Non-pigmented ciliary epithelial cell (primary cell): ENCODE measurements around the gene TRRAP.
"Not testable (repeated sequence)": the region's sequence is repeated elsewhere in the genome, so short reads cannot be mapped to it uniquely, and the experiment has no call there.

Experiments
- DNase-seq: peaks from one replicate; pipeline ENCODE4 v3.0.0-alpha.2; 2010; ENCODE audit warnings: low read depth

TRRAP gene

DNA sequence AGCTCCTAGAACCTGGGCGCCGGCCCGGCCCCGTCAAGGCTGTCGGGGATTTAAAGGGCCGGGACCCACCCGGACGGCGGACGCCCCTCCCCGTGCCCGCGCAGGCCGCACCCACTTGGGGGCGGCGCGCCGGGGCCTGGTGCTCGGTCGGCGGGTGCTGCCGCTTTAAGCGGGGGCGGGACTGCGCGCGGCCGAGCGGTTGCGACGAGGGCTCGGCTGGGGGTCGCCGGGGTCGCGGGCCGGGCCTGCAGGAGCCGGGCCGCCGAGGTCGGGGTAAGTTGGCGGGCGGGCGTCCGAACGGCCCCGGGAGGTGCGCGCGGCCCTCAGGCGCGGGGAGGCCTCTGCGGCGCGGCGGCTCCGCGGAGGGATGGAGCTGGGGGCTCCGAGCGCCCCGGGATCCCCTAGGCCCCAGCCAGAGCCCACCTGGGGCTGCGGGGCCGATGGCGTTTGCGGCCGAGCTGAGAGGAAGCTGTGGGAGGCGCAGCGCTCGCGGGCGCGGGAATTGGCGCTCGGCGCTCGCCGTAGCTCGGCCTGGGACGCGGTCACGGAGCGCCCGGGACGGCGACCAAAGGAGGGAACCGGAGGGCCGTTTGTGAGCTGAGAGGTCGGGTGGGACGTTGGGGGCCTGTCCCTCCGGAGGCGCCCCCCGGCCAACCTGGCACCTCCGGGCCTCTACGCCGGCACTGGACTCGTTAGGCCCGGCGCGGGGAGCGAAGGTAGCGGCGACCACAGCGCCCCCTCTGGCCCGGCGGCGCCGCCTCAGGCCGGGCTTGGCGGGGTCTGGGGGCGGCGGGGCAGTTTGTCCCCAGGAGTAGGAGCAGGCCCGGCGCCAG is at the start of gene TRRAP:
Gene TRRAP, plus strand, starts transcription at position 168 of the 833 bp plus-strand sequence. CDS start 2,619 bp downstream, outside the sequence.
- DNase-seq, result no peak

- no peak for DNase-seq
These were observed 47.3 kb upstream of the TRRAP start for GRCh38 chr7:98830972-98831548.

GRCh38 chr7:98831641-98832221 is 46.6 kb upstream of the TRRAP start:
- no peak for DNase-seq

DNA sequence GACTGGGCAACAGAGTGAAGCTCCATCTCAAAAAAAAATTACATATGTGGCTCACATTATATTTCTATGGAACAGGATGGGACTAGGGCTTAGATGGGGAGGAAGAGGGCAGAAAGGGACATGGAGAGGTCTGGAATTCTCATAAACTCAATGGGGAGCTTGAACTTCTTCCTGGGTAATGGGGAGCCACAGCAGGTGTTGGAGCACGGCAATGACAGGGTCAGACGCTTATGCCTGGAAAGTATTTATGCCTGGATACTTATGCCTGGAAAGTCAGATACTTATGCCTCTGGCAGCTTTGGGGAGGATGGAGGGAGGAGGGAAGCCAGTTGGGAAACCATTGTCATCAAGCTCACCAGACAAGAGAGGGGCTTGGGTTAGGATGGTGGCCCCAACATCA is 45.3 kb upstream of the TRRAP start:
- no peak for DNase-seq

DNA sequence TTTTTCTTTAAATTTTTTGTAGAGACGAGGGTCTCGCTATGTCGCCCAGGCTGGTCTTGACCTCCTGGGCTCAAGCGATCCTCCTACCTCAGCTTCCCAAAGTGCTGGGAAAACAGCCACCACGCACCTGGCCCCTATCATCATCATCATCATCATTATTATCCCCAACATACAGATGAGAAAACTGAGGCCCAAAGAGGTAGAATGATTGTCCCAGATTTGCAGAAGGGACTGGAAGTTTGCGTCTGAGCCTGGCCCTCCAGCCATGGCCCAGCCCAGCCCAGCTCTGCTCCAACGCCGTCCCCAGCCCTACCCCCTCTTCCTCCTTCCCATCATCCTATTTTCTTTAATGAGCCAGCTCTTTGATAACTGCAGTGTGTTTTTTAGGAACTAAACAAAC is 43.4 kb upstream of the TRRAP start:
- no peak for DNase-seq

DNA sequence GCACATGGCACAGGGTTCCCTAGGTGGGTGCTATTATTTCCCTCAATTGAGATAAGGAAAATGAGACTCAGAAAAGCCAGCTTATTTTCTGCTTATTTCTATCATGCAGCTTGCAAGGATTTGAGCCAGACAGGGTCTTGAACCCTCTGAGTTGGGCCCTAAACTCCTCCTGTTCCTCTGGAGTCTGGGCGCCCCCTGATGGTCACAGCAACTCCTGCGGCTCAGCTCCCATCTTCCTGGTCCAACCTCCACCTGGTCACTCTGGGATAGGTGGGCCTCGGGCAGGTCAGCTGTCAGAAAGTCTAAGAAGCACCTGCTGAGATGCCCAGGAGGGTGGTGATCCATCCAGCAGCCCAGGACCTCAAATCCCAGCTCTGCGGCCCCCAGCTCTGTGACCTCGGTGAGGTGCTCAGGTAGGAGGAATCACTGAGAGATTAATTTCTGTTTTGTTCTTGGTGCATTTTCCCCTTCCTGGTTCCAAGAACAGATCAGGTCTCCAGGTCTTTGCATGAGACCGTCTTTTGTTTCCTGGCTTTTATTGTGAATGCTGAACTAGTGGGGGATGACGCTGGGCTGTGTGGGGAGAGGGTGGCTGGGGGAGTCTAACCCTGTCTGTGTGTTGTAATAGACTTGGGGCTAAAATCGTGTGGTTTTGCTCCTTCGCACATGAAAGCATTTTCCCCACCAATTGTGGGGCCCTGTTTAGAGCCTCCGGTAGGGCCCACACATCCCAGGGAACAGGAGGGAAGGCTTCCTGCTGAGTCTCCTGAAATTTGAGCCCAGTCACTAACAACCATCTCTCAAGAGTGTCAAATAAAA is 41.3 kb upstream of the TRRAP start:
- no peak for DNase-seq

- no peak for DNase-seq
These were observed 40.7 kb upstream of the TRRAP start for GRCh38 chr7:98837630-98837972.

DNA sequence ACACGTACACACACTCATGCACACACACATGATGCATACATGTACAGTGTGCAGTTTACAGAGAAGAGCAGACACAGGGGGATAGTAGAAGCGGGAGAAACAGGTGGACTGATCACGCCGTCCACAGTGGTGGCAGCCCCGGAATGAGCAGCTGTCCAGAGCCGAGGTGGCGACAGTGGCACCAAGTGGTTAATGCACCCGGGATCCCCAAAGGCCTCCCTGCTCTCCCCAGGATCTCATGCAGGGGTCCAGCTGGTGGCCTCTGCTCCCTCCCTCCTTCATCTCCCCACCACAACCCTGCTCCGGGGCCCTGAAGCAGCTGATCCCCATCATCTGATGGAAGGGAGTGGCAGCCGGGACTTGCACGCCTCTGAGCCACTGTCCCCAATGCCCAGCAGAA is 38.2 kb upstream of the TRRAP start:
- no peak for DNase-seq

DNA sequence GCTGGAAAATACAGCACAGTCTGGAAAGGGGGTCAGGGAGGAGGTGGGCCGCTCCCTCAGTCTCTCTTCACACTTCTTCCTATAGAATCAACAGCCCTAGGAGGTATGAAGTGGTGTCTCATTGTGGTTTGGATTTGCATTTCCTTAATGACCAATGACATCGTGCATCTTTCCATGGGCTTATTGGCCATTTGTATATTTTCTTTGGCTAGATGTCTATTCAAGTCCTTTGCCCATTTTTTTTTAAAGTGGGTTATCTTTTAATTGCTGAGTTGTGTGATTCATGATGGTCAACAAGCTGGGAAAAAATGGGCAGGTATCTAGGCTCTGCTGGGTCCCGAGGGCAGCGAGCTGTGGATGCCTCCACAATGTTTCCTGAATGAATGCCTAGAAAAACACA is 37.6 kb upstream of the TRRAP start:
- DNase-seq, result no peak

DNA sequence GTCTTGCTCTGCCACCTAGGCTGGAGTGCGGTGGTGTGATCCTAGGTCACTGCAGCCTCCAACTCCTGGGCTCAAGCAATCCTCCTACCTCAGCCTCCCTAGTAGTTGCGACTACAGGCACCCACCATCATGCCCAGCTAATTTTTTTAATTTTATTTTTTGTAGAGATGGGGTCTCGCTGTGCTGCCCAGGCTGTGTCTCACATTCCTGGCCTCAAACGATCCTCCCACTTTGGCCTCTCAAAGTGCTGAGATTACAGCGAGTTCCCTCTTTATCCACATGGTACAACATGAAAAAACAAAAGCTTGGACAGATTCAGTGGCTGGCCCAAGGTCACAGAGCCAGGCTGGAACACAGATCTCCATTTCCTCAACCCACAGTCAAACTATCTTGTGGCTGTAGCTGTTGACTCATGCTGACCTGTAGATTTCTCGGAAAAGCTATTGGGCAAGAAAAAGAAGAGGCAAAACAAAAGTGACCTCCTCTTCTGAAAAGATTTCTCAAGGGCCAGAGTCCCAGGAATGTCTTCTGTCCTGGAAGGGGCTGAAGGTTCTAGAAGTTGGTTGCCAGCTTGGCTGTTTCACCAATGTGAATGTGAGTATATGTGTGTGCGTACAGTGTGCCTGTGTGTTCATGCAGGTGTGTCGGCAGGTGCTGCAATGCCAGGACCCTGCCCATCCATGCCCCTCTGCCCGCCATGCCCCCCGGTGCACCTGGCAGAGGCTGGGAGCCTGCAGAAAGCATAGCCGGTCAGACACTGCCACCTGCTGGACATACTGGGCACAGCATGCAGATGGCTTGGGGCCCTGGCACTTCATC is 36.9 kb upstream of the TRRAP start:
- DNase-seq, result peak; percentile 57

DNA sequence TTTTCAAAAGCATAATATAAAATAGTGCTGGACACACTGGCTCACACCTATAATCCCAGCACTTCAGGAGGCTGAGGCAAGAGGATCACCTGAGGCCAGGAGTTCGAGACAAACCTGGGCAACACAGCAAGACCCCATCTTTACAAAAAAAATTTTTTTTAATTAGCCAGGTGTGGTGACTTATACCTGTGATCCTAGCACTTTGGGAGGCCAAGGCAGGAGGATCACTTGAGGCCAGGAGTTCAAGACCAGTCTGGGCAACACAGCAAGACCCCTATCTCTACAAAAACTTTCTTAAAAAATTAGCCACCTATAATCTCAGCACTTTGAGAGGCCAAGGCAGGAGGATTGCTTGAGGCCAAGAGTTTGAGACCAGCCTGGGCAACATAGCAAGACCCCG is 35.8 kb upstream of the TRRAP start:
- not testable (repeated sequence) for DNase-seq

- DNase-seq, result no peak
These were observed 29.4 kb upstream of the TRRAP start for GRCh38 chr7:98848918-98849317.

GRCh38 chr7:98852826-98853225 is 25.5 kb upstream of the TRRAP start:
- DNase-seq, result no peak

- peak; percentile 32 for DNase-seq
These were observed 22.5 kb upstream of the TRRAP start for GRCh38 chr7:98855610-98856422.

- no peak for DNase-seq
These were observed 18.3 kb upstream of the TRRAP start for GRCh38 chr7:98860071-98860470.

GRCh38 chr7:98862203-98862602 is 16.1 kb upstream of the TRRAP start:
- DNase-seq, result no peak

GRCh38 chr7:98862716-98863420 is 15.5 kb upstream of the TRRAP start:
- no peak for DNase-seq

DNA sequence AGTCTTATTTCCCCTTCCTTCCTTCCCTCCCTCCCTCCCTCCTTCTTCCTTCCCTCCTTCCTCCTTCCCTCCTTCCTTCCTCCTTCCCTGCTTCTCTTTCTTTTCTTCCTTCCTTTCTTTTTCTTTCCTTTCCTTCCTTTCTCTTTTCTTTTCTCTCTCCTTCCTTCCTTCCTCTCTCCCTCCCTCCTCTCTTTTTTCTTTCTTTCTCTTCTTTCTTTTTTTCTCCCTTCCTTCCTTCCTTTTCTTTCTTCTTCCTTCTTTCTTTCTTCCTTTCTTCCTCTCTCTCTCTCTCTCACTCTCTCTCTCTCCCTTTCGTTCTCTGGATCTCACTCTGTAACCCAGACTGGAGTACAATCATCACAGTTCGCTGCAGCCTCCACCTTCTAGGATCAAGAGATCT is 14.7 kb upstream of the TRRAP start:
- DNase-seq, result no peak

- DNase-seq, result no peak
These were observed 13.4 kb upstream of the TRRAP start for GRCh38 chr7:98864731-98865453.

GRCh38 chr7:98866351-98866750 is 12.0 kb upstream of the TRRAP start:
- DNase-seq, result no peak
